ENCODE data around the gene MEOX2. TPM values are rescaled to one million over a fixed set of nuclear protein-coding genes. Genes with fewer than 3 reads are reported as not detected.

Gene MEOX2
- total RNA-seq, 1 experiment from 2014 or later, result not detected

DNA sequence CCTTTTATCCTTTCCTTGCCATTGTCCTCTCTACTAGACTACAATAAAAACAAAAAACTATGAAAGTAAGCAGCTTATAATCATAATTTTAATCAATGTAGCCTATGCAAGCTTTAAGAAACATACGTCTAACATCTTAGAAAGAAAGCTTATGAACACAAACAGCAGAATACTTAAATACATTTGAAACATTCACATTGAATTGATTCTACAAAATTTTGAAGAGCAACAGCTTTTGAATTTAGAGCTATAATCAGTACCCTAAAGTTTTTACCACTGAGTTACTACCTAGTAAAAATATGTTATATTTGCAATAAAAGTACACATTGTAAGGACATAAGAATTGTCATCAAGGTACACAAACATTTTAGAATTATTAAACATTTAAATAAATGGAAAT lies 7.2 kb downstream of the MEOX2 start:
- Histone ChIP-seq H3K4me3 (replicated peaks in 1 of 2; ENCODE audit: low read depth in 1 of 2, low read length in 2 of 2) (no peak overlapping the region), H3K27me3 (ENCODE audit: insufficient read depth, low read length) (no peaks in the 10 kb centered on the region), H3K36me3 (ENCODE audit: control insufficient read depth in 1 of 2, insufficient read depth in 2 of 2, low read length in 2 of 2) (no peaks in the 10 kb centered on the region), H3K4me2 (ENCODE audit: low read length) (no peak overlapping the region), H3K9me2 (ENCODE audit: insufficient read depth) (no peaks in the 10 kb centered on the region), H3K9ac (ENCODE audit: low read length) (no peak overlapping the region), H3K79me2 (ENCODE audit: insufficient read depth, low read length) (no peaks in the 10 kb centered on the region), H3K27ac (ENCODE audit: low read depth, low read length) (no peak overlapping the region), H3K9me3 (ENCODE audit: control insufficient read depth in 1 of 2, insufficient read depth in 1 of 2, low read depth in 1 of 2, low read length in 2 of 2) (no peaks in the 10 kb centered on the region), H3K4me1 (ENCODE audit: control insufficient read depth in 1 of 2, insufficient read depth in 2 of 2, low read length in 2 of 2) (no peaks in the 10 kb centered on the region), H4K20me1 (ENCODE audit: insufficient read depth) (no peaks in the 10 kb centered on the region), H2AFZ (ENCODE audit: low read depth, low read length, poor library complexity, severe bottlenecking) (no peak overlapping the region)
- CTCF ChIA-PET, result interaction anchor here (1.6 kb wide), 1 partner anchor 42 kb away, joined by 6 read pairs; no protein-coding TSS in a partner anchor
- TF ChIP-seq, protein P1, sequence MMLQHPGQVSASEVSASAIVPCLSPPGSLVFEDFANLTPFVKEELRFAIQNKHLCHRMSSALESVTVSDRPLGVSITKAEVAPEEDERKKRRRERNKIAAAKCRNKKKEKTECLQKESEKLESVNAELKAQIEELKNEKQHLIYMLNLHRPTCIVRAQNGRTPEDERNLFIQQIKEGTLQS (IDR thresholded peaks at IDR 0.05), result no peak
- TF ChIP-seq POLR2AphosphoS5 (IDR thresholded peaks at IDR 0.05; ENCODE audit: low read depth, low read length) (no peak), POLR2A (IDR thresholded peaks at IDR 0.05; ENCODE audit: borderline replicate concordance, extremely low read depth, insufficient read depth, insufficient read length) (no peak), SIN3A (IDR thresholded peaks at IDR 0.05; ENCODE audit: low read depth) (no peak), TCF7L2 (IDR thresholded peaks at IDR 0.05; ENCODE audit: borderline replicate concordance, extremely low read depth, insufficient read depth, insufficient read length) (no peak)
- TF ChIP-seq, protein P2, sequence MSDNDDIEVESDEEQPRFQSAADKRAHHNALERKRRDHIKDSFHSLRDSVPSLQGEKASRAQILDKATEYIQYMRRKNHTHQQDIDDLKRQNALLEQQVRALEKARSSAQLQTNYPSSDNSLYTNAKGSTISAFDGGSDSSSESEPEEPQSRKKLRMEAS (IDR thresholded peaks at IDR 0.05), result no peak
- no TSS peak for BruUV-seq (replicated peaks)
- RAD21 ChIA-PET (ENCODE audit: low non-redundant PET in 1 of 2, low total read pairs in 2 of 2, uncharacterized antibody in 2 of 2, unreplicated experiment in 2 of 2), result no interaction called here
- no peak for DNase-seq (ENCODE audit: low read depth, low spot score)
- no peak for ATAC-seq
- POLR2A ChIA-PET, result no interaction called here
- intact Hi-C loops (cut with micrococcal nuclease), result no loop called here

DNA sequence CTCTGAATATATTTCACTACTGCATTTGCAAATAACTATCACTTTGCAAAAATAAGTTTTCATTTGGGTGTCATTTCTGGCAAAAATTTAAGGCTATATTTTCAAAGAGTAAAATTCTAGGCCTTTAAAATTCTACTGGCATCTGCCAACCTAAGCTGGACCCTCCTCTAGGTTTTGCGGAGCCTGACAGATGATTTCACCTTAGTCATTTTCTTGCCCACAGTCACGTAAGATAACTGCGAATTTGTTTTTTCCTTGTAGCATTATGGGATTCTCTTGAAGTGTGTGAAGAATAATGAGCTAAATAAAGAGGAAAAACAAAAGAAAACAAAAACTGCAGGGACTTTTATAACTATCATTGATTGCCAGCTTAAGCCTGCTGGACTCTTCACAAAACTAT lies 7.8 kb downstream of the MEOX2 start:
- BruUV-seq (replicated peaks), result no TSS peak
- no peak overlapping the region for H3K27ac ChIP-seq (ENCODE audit: low read depth, low read length)
- DNase-seq (ENCODE audit: low read depth, low spot score) (no peak), ATAC-seq (no peak)
- no peak overlapping the region for H3K4me2 ChIP-seq (ENCODE audit: low read length)
- intact Hi-C loops (cut with micrococcal nuclease), result no loop called here
- H3K36me3 ChIP-seq (ENCODE audit: control insufficient read depth in 1 of 2, insufficient read depth in 2 of 2, low read length in 2 of 2), result no peaks in the 10 kb centered on the region
- no peaks in the 10 kb centered on the region for H3K27me3 ChIP-seq (ENCODE audit: insufficient read depth, low read length)
- no peaks in the 10 kb centered on the region for H3K9me2 ChIP-seq (ENCODE audit: insufficient read depth)
- ChIA-PET CTCF (interaction anchor here (1.6 kb wide), 1 partner anchor 42 kb away, joined by 6 read pairs; no protein-coding TSS in a partner anchor), RAD21 (ENCODE audit: low non-redundant PET in 1 of 2, low total read pairs in 2 of 2, uncharacterized antibody in 2 of 2, unreplicated experiment in 2 of 2) (no interaction called here), POLR2A (no interaction called here)
- H3K9me3 ChIP-seq (ENCODE audit: control insufficient read depth in 1 of 2, insufficient read depth in 1 of 2, low read depth in 1 of 2, low read length in 2 of 2), result no peaks in the 10 kb centered on the region
- H3K4me1 ChIP-seq (ENCODE audit: control insufficient read depth in 1 of 2, insufficient read depth in 2 of 2, low read length in 2 of 2), result no peaks in the 10 kb centered on the region
- no peaks in the 10 kb centered on the region for H3K79me2 ChIP-seq (ENCODE audit: insufficient read depth, low read length)
- TF ChIP-seq, protein P3, sequence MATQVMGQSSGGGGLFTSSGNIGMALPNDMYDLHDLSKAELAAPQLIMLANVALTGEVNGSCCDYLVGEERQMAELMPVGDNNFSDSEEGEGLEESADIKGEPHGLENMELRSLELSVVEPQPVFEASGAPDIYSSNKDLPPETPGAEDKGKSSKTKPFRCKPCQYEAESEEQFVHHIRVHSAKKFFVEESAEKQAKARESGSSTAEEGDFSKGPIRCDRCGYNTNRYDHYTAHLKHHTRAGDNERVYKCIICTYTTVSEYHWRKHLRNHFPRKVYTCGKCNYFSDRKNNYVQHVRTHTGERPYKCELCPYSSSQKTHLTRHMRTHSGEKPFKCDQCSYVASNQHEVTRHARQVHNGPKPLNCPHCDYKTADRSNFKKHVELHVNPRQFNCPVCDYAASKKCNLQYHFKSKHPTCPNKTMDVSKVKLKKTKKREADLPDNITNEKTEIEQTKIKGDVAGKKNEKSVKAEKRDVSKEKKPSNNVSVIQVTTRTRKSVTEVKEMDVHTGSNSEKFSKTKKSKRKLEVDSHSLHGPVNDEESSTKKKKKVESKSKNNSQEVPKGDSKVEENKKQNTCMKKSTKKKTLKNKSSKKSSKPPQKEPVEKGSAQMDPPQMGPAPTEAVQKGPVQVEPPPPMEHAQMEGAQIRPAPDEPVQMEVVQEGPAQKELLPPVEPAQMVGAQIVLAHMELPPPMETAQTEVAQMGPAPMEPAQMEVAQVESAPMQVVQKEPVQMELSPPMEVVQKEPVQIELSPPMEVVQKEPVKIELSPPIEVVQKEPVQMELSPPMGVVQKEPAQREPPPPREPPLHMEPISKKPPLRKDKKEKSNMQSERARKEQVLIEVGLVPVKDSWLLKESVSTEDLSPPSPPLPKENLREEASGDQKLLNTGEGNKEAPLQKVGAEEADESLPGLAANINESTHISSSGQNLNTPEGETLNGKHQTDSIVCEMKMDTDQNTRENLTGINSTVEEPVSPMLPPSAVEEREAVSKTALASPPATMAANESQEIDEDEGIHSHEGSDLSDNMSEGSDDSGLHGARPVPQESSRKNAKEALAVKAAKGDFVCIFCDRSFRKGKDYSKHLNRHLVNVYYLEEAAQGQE (IDR thresholded peaks at IDR 0.05; ENCODE audit: low read depth), result no peak
- H3K9ac ChIP-seq (ENCODE audit: low read length), result no peak overlapping the region
- H4K20me1 ChIP-seq (ENCODE audit: insufficient read depth), result no peaks in the 10 kb centered on the region
- H2AFZ ChIP-seq (ENCODE audit: low read depth, low read length, poor library complexity, severe bottlenecking), result no peak overlapping the region
- no peak overlapping the region for H3K4me3 ChIP-seq (replicated peaks in 1 of 2; ENCODE audit: low read depth in 1 of 2, low read length in 2 of 2)
